Panc1 (cell line): ENCODE data around the gene OR4M1. TPM values are rescaled to one million over a fixed set of nuclear protein-coding genes. Genes with fewer than 3 reads are reported as not detected.
"Not testable (repeated sequence)": the region's sequence is repeated elsewhere in the genome, so short reads cannot be mapped to it uniquely, and the experiment has no call there.

Experiments used
- ATAC-seq: fragments of 200-7000 bp; cut with Tn5 transposase; 2 replicates; pipeline ENCODE4 v1.9.1; 2020; ENCODE audit warnings: mild to moderate bottlenecking, moderate library complexity
- BruUV-seq: library from RNA; stranded (reverse); fragments of 400-500 nt; replicated peaks from 2 replicates; lab custom pipeline; 2021; lab: Mats Ljungman, UMichigan
- CTCF ChIA-PET: fragments of 300-600 bp; sonication (Branson Sonifier 250); formaldehyde crosslinking; loops from one replicate; lab custom pipeline; 2022; ENCODE audit warnings: antibody characterized with exemption; lab: Charles Lee
- POLR2A ChIA-PET: fragments of 300-600 bp; sonication (Branson Sonifier 250); formaldehyde crosslinking; loops from one replicate; lab custom pipeline; 2022; ENCODE audit warnings: antibody characterized with exemption; lab: Charles Lee
- DNase-seq: peaks from one replicate; pipeline ENCODE4 v3.0.0-alpha.2; 2010; ENCODE audit warnings: low read depth, low spot score
- H3K27ac ChIP-seq: 2 replicates; pipeline ENCODE4 v1.5.1; 2011; ENCODE audit warnings: mild to moderate bottlenecking, low read length, inconsistent platforms
- H3K27me3 ChIP-seq: fragments of 200-500 bp; sonication (Bioruptor generic); 2 replicates; pipeline ENCODE4 v1.6.0; 2014; ENCODE audit warnings: low read length, inconsistent platforms; ENCODE audit not compliant: control insufficient read depth, insufficient read depth
- H3K36me3 ChIP-seq: fragments of 200-500 bp; sonication (Bioruptor generic); 2 replicates; pipeline ENCODE4 v1.5.1; 2014; ENCODE audit warnings: inconsistent platforms, mild to moderate bottlenecking, low read length, moderate library complexity; ENCODE audit not compliant: control insufficient read depth, insufficient read depth
- H3K4me1 ChIP-seq: 2 replicates; pipeline ENCODE4 v1.5.1; 2011; ENCODE audit warnings: inconsistent platforms, mild to moderate bottlenecking, low read length, moderate library complexity; ENCODE audit not compliant: control insufficient read depth, insufficient read depth
- H3K4me3 ChIP-seq, 2 experiments: 2 replicates each; pipeline ENCODE4 v1.5.1; 2011 to 2012; ENCODE audit warnings: low read depth in 2 of 2, low read length in 2 of 2, mild to moderate bottlenecking in 2 of 2, inconsistent platforms in 1 of 2, moderate library complexity in 1 of 2
- H3K9me3 ChIP-seq: fragments of 200-500 bp; sonication (Bioruptor generic); 2 replicates; pipeline ENCODE4 v1.5.1; 2014; ENCODE audit warnings: low read depth, mild to moderate bottlenecking, inconsistent platforms, low read length, moderate library complexity; ENCODE audit not compliant: control insufficient read depth, insufficient read depth
- POLR2AphosphoS5 ChIP-seq: IDR thresholded peaks from 2 replicates; pipeline ENCODE4 v1.6.1; 2012; ENCODE audit warnings: mild to moderate bottlenecking, low read depth, low read length, moderate library complexity
- SIN3A ChIP-seq: IDR thresholded peaks from 2 replicates; pipeline ENCODE4 v1.6.1; 2012; ENCODE audit warnings: low read depth, mild to moderate bottlenecking, low read length, moderate library complexity, borderline replicate concordance; ENCODE audit not compliant: insufficient read depth
- TCF7L2 ChIP-seq: IDR thresholded peaks from 2 replicates; pipeline ENCODE4 v1.6.1; 2011; ENCODE audit warnings: mild to moderate bottlenecking, low read depth, low read length, inconsistent platforms
- in situ Hi-C: cut with HindIII; loops from 2 replicates; pipeline ENCODE4 v1.10.0; 2016; ENCODE audit warnings: low sequenced_read_pairs, low pct_unique_long_range_greater_than_20kb
- intact Hi-C: fragments of 100-400 bp; cut with micrococcal nuclease; formaldehyde crosslinking; loops from one replicate; pipeline ENCODE4 v1.10.0; 2022; ENCODE audit not compliant: unreplicated experiment
- total RNA-seq: library from RNA; stranded (reverse); gene quantifications from one replicate; pipeline ENCODE4 v1.2.1, GENCODE V29; 2021; ENCODE audit not compliant: unreplicated experiment
- TF ChIP-seq, protein P1 (sequence below): fragments of 450-650 bp; IDR thresholded peaks from 2 replicates; pipeline ENCODE4 v1.5.1; 2017; ENCODE audit warnings: mild to moderate bottlenecking
- TF ChIP-seq, protein P2 (sequence below), 2 experiments: IDR thresholded peaks; 2 replicates each; pipeline ENCODE4 v1.6.1; 2011 to 2012; ENCODE audit warnings: low read depth in 2 of 2, control low read depth in 1 of 2, low read length in 1 of 2, mild to moderate bottlenecking in 1 of 2, moderate library complexity in 1 of 2; ENCODE audit not compliant: insufficient read depth in 1 of 2

The OR4M1 gene
- total RNA-seq, 1 experiment from 2014 or later = not detected

DNA sequence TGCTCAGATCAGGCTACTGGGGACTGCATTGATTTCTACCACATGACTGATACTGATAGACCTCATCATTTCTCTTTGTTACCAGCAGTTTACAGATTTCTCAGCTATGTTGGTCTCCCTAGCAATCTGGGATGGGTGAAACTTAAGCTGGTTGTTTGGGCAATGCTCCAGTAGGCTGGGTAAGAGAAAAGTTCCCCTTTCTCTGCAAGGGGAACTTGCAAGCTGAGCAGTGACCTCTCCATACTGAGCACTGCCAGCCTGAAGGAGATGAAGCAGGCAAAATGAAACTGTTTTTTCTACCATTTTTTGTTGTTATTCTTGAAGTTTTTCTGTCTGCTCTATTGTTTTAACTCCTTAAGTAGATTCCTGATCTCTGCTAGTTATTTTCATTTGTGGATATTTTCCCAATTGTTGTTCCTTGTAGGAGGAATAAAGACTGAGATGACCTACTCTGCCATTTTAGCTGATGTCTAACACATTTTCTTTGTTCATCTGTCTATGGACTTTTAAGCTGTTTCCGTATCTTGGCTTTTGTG, 1.3 kb upstream of the OR4M1 start:
- CTCF ChIA-PET = no interaction called here
- BruUV-seq = no TSS peak

DNA sequence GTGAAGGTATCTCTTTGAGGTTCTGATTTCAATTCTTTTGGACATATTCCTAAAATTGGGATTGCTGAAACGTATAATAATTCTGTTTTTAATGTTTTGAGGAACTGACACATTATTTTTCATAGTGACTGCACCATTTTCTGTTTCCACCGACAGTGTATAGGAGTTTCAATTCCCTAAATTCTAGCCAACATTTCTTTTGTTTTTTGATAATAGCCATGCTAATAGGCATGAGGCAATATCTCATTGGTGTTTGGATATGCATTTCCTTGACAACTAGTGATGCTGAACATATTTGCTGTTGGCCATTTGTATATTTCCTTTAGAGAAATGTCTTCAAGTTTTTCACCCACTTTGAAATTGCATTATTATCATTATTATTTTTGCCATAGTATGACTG, 850 bp upstream of the OR4M1 start:
- H3K27me3 ChIP-seq, ATAC-seq, H3K36me3 ChIP-seq, H3K27ac ChIP-seq, intact Hi-C loops, POLR2A ChIA-PET, H3K4me1 ChIP-seq, H3K9me3 ChIP-seq, DNase-seq, in situ Hi-C loops, CTCF ChIA-PET, BruUV-seq, H3K4me3 ChIP-seq: not testable (repeated sequence)

More for the DNA sequence above, 1.3 kb upstream of the OR4M1 start:
- H3K4me3 ChIP-seq = no peak overlapping the region
- ATAC-seq (no peak), DNase-seq (no peak)
- no peaks in the 10 kb centered on the region for H3K36me3 ChIP-seq
- TF ChIP-seq SIN3A (no peak), POLR2AphosphoS5 (no peak), TCF7L2 (no peak)
- TF ChIP-seq, protein P1, sequence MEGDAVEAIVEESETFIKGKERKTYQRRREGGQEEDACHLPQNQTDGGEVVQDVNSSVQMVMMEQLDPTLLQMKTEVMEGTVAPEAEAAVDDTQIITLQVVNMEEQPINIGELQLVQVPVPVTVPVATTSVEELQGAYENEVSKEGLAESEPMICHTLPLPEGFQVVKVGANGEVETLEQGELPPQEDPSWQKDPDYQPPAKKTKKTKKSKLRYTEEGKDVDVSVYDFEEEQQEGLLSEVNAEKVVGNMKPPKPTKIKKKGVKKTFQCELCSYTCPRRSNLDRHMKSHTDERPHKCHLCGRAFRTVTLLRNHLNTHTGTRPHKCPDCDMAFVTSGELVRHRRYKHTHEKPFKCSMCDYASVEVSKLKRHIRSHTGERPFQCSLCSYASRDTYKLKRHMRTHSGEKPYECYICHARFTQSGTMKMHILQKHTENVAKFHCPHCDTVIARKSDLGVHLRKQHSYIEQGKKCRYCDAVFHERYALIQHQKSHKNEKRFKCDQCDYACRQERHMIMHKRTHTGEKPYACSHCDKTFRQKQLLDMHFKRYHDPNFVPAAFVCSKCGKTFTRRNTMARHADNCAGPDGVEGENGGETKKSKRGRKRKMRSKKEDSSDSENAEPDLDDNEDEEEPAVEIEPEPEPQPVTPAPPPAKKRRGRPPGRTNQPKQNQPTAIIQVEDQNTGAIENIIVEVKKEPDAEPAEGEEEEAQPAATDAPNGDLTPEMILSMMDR = no peak
- TF ChIP-seq, protein P2, sequence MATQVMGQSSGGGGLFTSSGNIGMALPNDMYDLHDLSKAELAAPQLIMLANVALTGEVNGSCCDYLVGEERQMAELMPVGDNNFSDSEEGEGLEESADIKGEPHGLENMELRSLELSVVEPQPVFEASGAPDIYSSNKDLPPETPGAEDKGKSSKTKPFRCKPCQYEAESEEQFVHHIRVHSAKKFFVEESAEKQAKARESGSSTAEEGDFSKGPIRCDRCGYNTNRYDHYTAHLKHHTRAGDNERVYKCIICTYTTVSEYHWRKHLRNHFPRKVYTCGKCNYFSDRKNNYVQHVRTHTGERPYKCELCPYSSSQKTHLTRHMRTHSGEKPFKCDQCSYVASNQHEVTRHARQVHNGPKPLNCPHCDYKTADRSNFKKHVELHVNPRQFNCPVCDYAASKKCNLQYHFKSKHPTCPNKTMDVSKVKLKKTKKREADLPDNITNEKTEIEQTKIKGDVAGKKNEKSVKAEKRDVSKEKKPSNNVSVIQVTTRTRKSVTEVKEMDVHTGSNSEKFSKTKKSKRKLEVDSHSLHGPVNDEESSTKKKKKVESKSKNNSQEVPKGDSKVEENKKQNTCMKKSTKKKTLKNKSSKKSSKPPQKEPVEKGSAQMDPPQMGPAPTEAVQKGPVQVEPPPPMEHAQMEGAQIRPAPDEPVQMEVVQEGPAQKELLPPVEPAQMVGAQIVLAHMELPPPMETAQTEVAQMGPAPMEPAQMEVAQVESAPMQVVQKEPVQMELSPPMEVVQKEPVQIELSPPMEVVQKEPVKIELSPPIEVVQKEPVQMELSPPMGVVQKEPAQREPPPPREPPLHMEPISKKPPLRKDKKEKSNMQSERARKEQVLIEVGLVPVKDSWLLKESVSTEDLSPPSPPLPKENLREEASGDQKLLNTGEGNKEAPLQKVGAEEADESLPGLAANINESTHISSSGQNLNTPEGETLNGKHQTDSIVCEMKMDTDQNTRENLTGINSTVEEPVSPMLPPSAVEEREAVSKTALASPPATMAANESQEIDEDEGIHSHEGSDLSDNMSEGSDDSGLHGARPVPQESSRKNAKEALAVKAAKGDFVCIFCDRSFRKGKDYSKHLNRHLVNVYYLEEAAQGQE (IDR thresholded peaks at IDR 0.05; ENCODE audit: insufficient read depth in 1 of 2, low read depth in 2 of 2, low read length in 1 of 2) = no peak
- H3K9me3 ChIP-seq = no peaks in the 10 kb centered on the region
- no peaks in the 10 kb centered on the region for H3K4me1 ChIP-seq
- no peaks in the 10 kb centered on the region for H3K27me3 ChIP-seq
- in situ Hi-C loops (no loop called here), intact Hi-C loops (no loop called here)
- POLR2A ChIA-PET = no interaction called here
- H3K27ac ChIP-seq = no peak overlapping the region

DNA sequence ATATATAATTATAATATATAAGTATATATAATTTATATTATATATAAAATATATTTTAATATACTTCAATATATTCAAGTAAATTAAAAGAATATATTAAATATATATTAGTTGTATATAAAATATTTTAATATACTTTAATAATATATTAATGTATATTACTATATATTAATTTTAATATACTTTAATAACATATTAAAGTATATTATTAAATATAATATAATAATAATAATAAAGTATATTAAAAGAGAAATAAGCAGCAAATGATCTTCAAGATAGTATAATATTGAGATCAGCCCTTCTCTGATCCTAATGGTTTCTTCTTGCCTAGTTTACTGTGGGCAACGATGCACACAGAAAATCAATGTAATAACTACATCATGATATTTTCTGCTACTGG, 2.3 kb downstream of the OR4M1 start:
- no peak for DNase-seq
- no peak overlapping the region for H3K4me3 ChIP-seq
- H3K27me3 ChIP-seq = no peaks in the 10 kb centered on the region
- no TSS peak for BruUV-seq
- H3K27ac ChIP-seq = no peak overlapping the region
- POLR2A ChIA-PET = no interaction called here
- no peak for ATAC-seq
- in situ Hi-C loops = no loop called here
- no peaks in the 10 kb centered on the region for H3K4me1 ChIP-seq
- intact Hi-C loops = no loop called here
- no peaks in the 10 kb centered on the region for H3K9me3 ChIP-seq
- TF ChIP-seq, protein P1 = no peak
- TF ChIP-seq SIN3A (no peak), POLR2AphosphoS5 (no peak), TCF7L2 (no peak)
- TF ChIP-seq, protein P2 (IDR thresholded peaks at IDR 0.05; ENCODE audit: insufficient read depth in 1 of 2, low read depth in 2 of 2, low read length in 1 of 2) = no peak
- CTCF ChIA-PET = no interaction called here
- H3K36me3 ChIP-seq = no peaks in the 10 kb centered on the region
